Limb (tissue), 2 donors: Measurements from ENCODE around the gene NTM.
"Not testable (repeated sequence)": the region's sequence is repeated elsewhere in the genome, so short reads cannot be mapped to it uniquely, and the experiment has no call there.

Source experiments
- DNase-seq, 2 donors: peaks; one replicate each; pipeline ENCODE4 v3.0.0-alpha.2; 2016; ENCODE audit errors: extremely low spot score in 2 of 2

Gene NTM

DNA sequence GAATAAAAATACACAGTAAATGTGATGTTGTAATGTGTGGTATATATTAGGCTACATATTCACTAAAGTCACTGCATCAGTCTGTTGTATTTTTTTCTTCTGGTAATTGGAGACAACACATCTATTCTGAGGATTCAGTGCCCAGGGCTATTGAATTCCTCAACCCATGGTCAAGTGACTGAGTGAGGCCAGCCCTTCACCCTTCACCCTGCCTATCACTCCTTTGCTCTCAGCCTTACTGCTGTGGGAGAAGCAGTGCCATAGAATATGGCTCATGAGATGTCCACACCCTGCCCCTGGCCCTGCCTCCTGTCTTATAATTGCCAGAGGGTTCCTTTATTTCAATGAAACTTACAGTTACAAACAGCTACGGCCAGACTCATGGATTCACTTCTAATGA, 295.6 kb downstream of the NTM start:
- DNase-seq: no peak

DNA sequence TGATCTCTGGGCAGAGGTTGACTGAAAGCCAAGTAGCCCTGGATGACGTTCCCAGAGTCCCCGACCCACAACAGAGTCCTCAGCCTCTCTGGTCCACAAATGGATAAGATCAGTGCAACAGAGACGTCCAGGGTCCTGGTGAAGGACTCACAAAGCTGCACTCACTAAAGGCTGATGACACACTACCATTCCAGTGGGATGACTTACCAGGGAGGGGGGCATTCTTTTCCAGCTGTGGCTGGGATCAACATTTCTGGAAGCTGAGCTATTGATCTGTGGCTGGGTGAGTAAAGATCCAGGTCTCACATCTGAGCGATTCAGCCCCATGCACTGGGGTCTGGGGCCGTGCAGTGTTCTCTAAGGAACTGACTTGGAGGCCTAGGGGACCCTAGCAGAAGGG, 296.2 kb downstream of the NTM start:
- DNase-seq: no peak

DNA sequence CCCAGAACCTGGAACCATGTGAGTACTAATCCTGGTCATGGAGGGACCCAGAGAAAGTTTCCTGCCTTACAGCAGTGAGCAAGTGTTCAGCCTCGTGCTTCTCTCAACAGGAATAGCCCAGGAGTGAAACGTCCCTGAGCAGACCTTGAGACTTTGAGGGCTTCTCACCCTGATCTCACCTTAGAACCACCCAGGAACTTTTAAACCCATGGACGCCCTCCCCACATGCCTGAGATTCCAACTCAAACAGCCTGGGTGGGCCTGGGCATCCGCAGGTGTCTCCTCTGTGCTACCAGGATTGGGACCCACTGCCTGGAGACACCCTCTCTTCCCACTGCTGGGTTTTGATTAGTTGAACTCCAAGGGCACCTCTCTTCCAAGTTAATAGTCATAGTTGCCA, 297.2 kb downstream of the NTM start:
- DNase-seq: no peak

DNA sequence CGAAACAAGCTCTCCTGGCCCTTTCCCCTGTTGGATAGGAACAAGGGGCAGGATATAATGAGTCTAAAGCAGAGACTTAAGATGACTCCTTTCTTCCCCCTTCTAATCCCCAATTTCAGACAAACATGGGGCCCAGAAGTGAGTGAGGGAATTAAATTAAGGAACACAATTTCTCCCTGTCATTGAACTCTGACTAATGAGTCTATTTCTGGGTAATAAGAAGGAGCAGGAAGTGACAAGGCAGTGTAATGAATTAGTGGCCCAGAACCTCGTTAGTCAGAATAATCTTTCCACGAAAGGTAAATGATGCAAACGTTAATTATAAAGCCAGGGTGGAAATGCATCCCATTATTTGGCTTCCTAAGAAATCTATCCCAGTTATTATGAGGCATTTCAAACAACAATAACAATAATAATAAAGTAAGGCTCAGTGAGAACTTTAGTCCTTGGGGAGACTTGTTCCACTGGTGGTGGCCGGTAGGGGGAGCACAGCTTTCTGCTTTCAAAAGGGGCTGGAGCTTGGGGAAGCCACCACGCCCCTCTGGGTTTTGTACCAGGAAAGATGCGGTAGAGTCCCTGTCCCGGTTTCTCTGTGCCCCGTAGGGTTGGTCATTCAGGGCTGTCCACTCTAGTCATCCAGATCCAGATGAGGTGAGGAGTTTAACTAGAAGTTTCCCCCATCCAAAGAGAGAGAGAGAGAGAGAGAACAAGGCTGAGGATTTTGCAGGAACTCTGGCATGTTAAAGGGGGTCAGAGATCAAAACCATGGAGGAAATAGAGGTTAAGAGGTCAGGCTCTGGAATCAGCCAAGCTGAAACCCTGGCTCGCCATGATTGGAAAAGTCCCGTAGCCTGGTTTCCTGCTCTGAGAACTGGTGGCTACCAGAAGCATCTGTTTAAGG, 298.3 kb downstream of the NTM start:
- peak in 1 of 2 donors; percentile 57 for DNase-seq

GRCh38 chr11:131669401-131669780, 299.0 kb downstream of the NTM start:
- no peak for DNase-seq

GRCh38 chr11:131670876-131671275, 300.5 kb downstream of the NTM start:
- DNase-seq: no peak

- DNase-seq: no peak
Observed at GRCh38 chr11:131671320-131671719, 300.9 kb downstream of the NTM start.

DNA sequence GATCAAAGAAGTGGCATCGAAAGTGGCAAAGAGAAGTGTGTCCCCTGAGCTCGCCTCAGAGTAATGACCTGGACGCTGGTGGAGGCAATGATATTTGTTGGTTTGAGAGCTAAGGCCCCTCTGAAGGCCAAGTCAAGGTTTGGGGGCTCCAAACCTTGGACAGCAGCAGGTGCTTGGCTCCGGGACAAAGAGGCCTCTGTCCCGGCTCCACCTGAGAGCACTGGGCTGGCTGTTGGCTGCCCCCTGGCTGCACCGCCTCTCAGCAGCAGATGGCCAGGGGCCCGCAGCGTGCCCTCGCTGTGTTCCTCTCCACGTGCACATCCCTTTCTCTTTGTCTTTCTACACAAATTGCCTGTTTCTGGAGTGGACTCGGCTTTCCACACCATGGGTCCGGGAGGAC, 301.3 kb downstream of the NTM start:
- peak in 1 of 2 donors; percentile 54 for DNase-seq

GRCh38 chr11:131672191-131672590, 301.8 kb downstream of the NTM start:
- no peak for DNase-seq

DNA sequence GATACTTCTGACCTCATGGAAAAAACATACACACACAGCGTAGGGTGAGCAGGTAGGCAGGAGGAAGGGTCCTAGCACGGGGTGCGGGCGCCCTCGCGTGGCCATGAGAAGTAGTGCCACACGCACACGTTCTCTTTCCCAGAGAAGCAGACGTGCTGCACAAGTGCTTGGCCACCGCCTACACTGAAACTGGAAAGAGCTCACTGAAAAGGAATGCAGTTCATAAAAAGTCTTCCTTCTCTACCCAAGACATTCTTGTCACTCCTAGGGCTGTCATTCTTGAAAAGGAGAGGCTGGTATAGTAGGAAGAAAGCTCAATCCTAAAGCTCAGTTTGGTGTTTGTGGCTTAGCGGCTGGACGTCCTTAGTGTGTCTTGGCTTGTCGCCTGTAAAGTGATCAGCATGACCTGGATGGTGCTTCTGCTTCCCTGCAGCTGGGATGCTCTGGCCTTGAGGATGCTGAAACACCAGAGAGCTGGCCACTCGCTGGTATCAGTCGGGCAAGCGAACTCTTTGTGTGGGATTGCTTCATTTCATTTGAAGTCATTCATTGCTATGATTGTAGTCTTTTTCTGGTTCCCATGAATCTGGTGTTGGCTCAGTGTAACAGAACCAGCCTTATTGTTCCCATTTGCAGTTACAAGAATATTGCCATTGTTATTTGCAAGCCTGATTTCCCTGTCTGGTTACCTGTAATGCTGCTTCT, 303.8 kb downstream of the NTM start:
- DNase-seq: peak; percentile 85 to 91

- no peak for DNase-seq
Observed at GRCh38 chr11:131675121-131675888, 304.9 kb downstream of the NTM start.

GRCh38 chr11:131677828-131678470, 307.5 kb downstream of the NTM start:
- no peak for DNase-seq

DNA sequence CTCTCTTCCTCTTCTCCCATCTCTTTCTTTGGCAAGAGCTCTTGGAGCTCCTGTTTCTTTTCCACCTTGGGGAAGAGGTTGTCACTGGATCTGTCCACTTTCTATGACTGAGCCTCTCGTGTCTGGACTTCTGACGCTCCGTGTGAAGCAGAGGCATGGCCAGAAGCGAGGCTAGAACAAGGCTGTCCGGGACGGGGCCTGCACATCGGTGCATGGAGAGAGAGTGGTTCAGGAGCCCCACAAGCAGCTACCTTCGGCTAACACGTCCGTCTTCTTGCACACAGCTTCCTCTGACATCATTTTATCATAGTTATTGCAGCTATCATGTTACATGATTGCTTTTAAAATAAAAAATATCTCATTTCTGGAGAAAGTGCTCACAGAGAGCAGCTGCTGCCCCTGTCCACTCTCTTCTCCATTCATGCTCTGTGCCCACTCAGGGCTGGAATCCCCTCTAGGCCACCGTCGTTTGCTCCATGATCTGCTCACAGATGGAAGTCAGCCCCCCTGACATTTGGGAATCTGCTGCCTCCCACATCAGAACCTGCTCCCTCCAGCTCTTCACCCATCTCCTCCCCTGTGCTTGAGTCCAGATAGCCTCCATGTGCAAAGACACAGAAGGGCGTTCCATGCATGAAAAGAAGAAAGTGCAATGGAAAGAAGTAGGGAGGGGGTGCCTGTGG, 308.4 kb downstream of the NTM start:
- no peak for DNase-seq

DNA sequence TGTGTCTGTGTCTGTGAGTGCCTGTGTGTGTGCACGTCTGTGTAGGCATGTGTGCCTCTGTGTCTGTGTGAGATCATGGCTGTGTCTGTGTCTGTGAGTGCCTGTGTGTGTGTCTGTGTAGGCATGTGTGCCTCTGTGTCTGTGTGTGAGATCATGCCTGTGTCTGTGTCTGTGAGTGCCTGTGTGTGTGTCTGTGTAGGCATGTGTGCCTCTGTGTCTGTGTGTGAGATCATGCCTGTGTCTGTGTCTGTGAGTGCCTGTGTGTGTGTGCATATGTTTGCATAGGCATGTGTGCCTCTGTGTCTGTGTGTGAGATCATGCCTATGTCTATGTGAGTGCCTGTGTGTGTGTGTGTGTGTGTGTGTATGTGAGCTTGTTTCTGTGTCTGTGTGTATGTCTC, 310.0 kb downstream of the NTM start:
- DNase-seq: not testable (repeated sequence)

DNA sequence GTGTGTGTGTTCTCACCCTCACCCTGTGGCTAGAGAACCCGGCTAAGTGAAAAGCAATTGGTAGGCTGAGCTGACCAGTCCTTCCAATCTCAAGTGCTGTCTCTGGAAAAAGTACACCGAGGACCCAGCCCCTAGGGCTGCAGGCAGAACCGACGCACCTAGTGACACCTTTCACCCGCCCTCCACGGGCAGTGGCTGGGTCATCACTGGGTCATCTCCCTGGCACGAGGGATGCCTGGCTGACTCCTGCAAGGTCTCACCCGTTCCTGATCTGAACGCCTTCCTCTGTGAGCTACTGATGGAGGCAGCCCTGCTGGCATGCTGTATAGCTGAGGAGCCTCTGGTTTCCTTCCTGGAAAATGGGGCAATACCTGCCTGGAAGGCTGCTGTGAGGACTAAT, 311.5 kb downstream of the NTM start:
- DNase-seq: peak in 1 of 2 donors; percentile 14

DNA sequence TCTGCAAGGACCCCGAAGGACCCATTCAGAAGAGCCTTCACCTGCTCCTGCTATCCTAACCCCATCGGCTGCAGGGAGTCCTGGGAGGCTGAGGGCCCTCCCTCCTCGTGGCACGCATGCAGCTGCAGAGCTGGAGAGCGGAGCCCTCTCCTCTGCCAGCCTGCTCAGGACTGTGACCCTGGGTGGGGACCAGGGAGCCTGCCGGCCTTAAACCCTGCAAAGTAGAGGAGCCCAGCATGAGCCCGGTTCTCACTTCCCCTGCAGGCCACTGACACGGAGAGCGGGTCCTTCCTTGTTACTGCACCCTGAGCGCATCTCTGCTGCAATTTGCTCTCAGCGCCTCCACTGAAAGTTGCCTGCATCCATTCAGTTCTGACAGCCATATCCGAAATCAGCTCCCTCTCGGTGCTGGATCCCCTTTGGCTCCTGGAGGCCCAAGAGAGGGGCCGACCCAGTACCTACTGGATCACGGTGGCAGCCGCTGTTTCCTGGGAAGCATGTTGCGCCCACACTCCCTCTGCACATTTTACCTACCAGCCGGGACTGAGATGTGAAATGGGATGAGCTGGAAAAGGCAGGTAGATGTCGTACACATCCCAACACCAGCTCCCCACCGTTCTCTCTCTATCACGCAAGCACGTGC, 312.1 kb downstream of the NTM start:
- peak in 1 of 2 donors; percentile 22 for DNase-seq

- DNase-seq: no peak
Observed at GRCh38 chr11:131683131-131683530, 312.7 kb downstream of the NTM start.

DNA sequence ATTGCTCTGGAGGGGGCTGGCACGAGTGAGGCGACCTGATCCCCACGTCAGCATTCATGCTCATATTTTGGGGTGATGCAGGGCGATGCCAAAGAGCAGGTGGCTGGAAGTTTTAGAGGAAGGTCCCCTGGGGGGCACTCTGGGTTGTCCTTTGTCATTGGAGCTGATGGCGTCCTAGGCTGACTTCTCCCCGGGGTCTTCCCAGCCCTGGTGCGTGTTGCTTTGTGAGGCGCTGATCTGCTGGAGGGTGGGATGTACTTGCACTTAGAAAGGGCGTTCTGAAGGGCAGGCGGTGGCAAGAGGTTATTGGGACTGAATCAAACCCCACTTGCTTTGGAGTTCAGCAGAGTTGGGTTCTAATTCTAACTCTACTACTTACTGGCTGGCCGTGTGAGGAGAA, 313.3 kb downstream of the NTM start:
- peak in 1 of 2 donors; percentile 19 for DNase-seq

- DNase-seq: peak in 1 of 2 donors; percentile 27
Observed at GRCh38 chr11:131684111-131685060, 314.0 kb downstream of the NTM start.
